Measurements from ENCODE around the gene NBPF20.
"Not testable (repeated sequence)": the region's sequence is repeated elsewhere in the genome, so short reads cannot be mapped to it uniquely, and the experiment has no call there.

The NBPF20 gene

DNA sequence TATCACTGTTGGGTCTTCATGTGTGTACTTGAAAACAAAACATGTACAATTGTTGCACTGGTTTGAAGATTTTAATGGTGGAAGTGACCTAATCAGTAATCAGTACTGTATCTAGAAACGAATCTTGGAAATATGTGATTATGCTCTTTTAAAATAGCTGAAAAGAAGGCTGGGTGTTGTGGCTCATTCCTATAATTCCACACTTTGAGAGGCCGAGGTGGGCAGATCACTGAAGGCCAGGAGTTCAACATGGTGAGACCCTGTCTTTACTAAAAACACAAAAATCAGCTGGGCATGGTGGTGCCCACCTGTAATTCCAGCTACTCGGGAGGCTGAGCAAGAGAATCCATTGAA, 29.4 kb upstream of the NBPF20 start:
- ATAC-seq (replicated peaks; ENCODE audit: extremely low read depth, poor library complexity, severe bottlenecking); H3K36me3 Mint-ChIP-seq (ENCODE audit: insufficient read depth); DNase-seq (ENCODE audit: low spot score in 2 of 2); H3K4me3 Mint-ChIP-seq; H3K27ac Mint-ChIP-seq (ENCODE audit: low read depth); H3K9me3 Mint-ChIP-seq; H3K4me1 Mint-ChIP-seq: not testable (repeated sequence)
- H3K27me3 Mint-ChIP-seq: peaks cover 20% of the 10 kb centered on the region

DNA sequence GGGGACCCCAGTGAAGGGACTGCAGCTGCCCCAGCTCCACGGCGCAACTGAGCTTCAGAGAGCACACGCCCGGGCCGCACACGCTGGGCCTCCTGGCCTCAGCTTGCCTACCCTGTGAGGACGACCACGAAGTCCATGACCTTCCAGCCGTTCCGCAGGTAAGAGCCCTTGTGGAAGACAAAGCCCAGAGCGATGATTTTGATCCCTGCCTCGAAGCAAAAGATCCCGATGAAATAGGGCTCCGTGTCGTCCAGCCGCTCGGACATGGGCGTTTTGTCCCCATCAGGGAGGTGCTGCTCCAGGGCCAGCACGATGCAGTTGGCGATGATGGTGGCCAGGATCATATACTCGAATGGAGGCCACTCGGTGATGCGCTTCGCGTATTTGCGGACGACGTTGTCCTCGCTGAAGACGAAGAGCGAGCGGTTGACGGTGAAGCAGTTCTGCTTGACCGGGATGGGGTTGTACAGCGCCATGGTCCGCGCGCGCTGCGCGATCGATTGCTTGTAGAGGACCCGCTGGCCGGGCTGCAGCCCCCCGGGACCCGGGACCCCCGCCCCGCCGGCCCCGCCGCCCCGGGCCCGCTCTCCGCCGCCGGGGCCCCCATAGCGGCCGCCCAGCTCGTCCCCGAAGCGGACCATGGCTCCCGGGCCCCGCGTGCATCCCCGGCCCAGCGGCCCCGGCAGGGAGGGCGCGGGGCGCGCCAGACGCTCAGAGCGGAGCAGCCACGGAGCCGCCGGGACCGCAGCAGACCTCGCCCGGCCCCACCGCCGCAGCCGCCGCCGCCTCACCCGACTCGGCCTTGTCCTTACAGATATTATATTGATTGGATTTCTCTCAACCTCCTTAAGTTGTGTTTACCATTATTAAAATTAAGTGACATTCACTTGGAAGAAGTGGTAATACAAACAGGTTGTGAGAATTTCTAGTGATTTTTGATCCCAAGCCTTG, 28.7 kb upstream of the NBPF20 start:
- DNase-seq (ENCODE audit: low spot score in 2 of 2); H3K4me3 Mint-ChIP-seq; H3K9me3 Mint-ChIP-seq; H3K36me3 Mint-ChIP-seq (ENCODE audit: insufficient read depth); H3K27ac Mint-ChIP-seq (ENCODE audit: low read depth); ATAC-seq (replicated peaks; ENCODE audit: extremely low read depth, poor library complexity, severe bottlenecking); H3K4me1 Mint-ChIP-seq: not testable (repeated sequence)
- peaks cover 16% of the 10 kb centered on the region for H3K27me3 Mint-ChIP-seq

DNA sequence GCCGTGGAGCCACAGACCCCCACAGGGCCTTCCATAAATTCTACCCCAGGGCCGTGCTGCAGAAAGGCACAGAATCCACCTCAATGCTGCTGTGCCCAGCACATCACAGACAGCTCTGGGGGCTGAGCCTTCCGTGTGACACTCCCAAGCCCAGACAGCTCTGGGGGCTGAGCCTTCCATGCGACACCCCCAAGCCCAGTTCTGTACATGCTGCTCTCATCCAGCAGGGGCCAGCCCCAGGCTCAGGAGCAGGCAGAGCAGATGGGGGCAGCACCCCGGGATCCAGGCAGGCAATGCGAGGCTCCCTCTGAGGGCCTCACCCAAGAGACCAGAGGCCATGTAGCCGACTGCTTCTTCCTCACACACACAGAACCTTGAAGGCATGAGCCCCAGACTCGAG, 27.1 kb upstream of the NBPF20 start:
- peaks cover 10% of the 10 kb centered on the region for H3K27me3 Mint-ChIP-seq
- H3K4me1 Mint-ChIP-seq; ATAC-seq (replicated peaks; ENCODE audit: extremely low read depth, poor library complexity, severe bottlenecking); H3K4me3 Mint-ChIP-seq; H3K27ac Mint-ChIP-seq (ENCODE audit: low read depth); DNase-seq (ENCODE audit: low spot score in 2 of 2); H3K9me3 Mint-ChIP-seq; H3K36me3 Mint-ChIP-seq (ENCODE audit: insufficient read depth): not testable (repeated sequence)

GRCh38 chr1:145451914-145452313, 26.5 kb upstream of the NBPF20 start:
- peak in 1 of 2 donors; percentile 17 for DNase-seq (ENCODE audit: low spot score in 2 of 2)
- H3K27me3 Mint-ChIP-seq: peaks cover 10% of the 10 kb centered on the region

DNA sequence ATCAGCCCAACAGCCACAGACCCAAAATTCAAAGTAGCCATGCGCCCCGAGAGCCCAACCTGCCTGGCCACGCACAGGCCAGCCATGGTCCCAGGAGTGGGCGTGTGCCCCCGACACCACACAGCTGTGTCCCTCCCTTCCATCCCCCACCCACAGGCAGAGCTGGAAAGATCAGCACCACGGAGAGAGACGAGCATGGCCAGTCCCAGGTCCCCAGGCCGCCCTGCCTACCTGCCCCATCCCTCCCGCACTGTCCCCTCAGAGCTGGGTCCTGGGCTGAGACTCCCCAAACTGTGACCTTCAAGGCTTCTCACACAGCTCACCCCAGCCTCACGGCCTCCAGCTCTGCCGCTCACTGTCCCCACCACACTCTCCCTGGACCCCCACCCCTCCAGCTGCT, 19.8 kb upstream of the NBPF20 start:
- H3K4me3 Mint-ChIP-seq; ATAC-seq (replicated peaks; ENCODE audit: extremely low read depth, poor library complexity, severe bottlenecking); H3K9me3 Mint-ChIP-seq; H3K4me1 Mint-ChIP-seq; H3K36me3 Mint-ChIP-seq (ENCODE audit: insufficient read depth); H3K27ac Mint-ChIP-seq (ENCODE audit: low read depth); DNase-seq (ENCODE audit: low spot score in 2 of 2); H3K27me3 Mint-ChIP-seq: not testable (repeated sequence)

More at GRCh38 chr1:145451914-145452313, 26.5 kb upstream of the NBPF20 start:
- H3K4me3 Mint-ChIP-seq; H3K36me3 Mint-ChIP-seq (ENCODE audit: insufficient read depth); H3K9me3 Mint-ChIP-seq; H3K4me1 Mint-ChIP-seq; H3K27ac Mint-ChIP-seq (ENCODE audit: low read depth): not testable (repeated sequence)
- peak; percentile 32 for ATAC-seq (replicated peaks; ENCODE audit: extremely low read depth, poor library complexity, severe bottlenecking)

DNA sequence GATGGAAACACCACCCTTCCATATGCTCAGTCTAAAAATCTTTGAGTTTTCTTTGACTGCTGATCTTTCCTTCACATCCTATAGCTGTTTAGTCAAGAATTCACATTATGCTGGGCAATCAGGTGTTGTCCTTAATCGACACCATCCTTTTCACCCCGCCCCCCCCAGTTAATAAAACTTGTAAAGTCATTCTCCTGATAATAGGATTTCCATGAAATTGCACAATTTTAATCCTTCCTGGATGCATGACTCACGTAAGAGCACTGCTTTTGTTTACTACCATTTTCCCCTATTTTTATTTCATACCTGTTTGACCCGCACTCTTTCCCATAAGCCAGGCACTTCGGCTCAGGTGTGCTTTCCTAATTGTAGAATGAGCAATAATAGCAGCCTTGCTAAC, 16.9 kb upstream of the NBPF20 start:
- ATAC-seq (replicated peaks; ENCODE audit: extremely low read depth, poor library complexity, severe bottlenecking); H3K4me1 Mint-ChIP-seq; H3K27me3 Mint-ChIP-seq; H3K9me3 Mint-ChIP-seq; H3K27ac Mint-ChIP-seq (ENCODE audit: low read depth); H3K36me3 Mint-ChIP-seq (ENCODE audit: insufficient read depth); H3K4me3 Mint-ChIP-seq; DNase-seq (ENCODE audit: low spot score in 2 of 2): not testable (repeated sequence)

DNA sequence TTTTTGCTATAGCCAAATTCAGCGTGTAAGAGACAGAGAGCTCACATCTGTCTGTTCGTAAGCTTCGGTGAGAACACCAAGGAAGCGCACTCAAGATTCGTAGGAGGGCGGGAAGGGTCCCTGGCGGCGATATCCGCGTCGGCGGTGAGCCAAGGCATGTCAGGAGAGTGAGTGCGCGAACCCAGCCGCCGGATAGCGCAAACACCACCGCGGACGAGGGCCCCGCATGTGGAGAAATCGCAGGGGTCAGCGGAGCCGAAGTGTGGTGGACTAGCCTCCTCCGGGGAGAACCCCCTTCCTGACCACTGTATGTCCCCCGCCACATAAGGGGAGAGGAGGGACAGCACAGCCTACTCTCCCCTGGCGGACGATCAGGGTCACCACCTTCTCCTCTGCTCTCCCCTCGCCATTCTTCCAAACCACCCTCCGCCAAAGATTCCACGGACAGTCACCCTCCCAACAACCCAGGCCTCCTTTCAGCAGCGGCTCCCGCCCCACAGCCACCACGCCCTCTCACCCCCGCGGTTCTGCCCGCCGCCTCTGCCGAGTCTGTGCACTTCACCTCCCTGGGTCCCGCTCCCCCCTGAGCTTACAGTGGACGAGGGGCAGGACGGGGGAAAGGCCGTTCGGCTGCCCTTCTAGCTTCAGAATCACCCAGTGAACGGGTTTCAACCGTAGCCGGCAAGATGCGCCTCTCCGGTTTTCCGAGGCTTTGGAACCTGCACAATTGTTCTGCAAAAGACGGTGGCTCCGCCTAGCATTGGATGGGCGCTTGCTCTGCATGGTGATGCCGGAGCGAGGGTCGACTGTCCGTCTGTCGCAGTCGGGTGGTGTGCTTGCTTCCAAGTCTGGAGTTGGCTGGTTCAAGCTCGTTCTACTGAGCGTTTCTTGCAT, 6.2 kb upstream of the NBPF20 start:
- peak overlapping the region; percentile 29 for H3K4me3 Mint-ChIP-seq
- not testable (repeated sequence) for H3K36me3 Mint-ChIP-seq (ENCODE audit: insufficient read depth); H3K4me1 Mint-ChIP-seq; DNase-seq (ENCODE audit: low spot score in 2 of 2)
- peaks cover 66% of the 10 kb centered on the region for H3K27me3 Mint-ChIP-seq
- peak overlapping the region; percentile 88 for H3K27ac Mint-ChIP-seq (ENCODE audit: low read depth)
- peak; percentile 19 for ATAC-seq (replicated peaks; ENCODE audit: extremely low read depth, poor library complexity, severe bottlenecking)
- peaks cover 10% of the 10 kb centered on the region for H3K9me3 Mint-ChIP-seq

GRCh38 chr1:145430830-145431229, 5.4 kb upstream of the NBPF20 start:
- Mint-ChIP-seq H3K27me3 (peaks cover 60% of the 10 kb centered on the region), H3K4me3 (peak overlapping the region; percentile 16), H3K9me3 (peaks cover 10% of the 10 kb centered on the region)
- H3K4me1 Mint-ChIP-seq; H3K36me3 Mint-ChIP-seq (ENCODE audit: insufficient read depth); ATAC-seq (replicated peaks; ENCODE audit: extremely low read depth, poor library complexity, severe bottlenecking); DNase-seq (ENCODE audit: low spot score in 2 of 2); H3K27ac Mint-ChIP-seq (ENCODE audit: low read depth): not testable (repeated sequence)

- DNase-seq (ENCODE audit: low spot score in 2 of 2); H3K4me3 Mint-ChIP-seq; ATAC-seq (replicated peaks; ENCODE audit: extremely low read depth, poor library complexity, severe bottlenecking); H3K27ac Mint-ChIP-seq (ENCODE audit: low read depth); H3K36me3 Mint-ChIP-seq (ENCODE audit: insufficient read depth): not testable (repeated sequence)
- peaks cover 60% of the 10 kb centered on the region for H3K27me3 Mint-ChIP-seq
- H3K9me3 Mint-ChIP-seq: peaks cover 10% of the 10 kb centered on the region
- H3K4me1 Mint-ChIP-seq: peaks cover 15% of the 10 kb centered on the region
Measured at GRCh38 chr1:145429329-145429728, 3.9 kb upstream of the NBPF20 start.

DNA sequence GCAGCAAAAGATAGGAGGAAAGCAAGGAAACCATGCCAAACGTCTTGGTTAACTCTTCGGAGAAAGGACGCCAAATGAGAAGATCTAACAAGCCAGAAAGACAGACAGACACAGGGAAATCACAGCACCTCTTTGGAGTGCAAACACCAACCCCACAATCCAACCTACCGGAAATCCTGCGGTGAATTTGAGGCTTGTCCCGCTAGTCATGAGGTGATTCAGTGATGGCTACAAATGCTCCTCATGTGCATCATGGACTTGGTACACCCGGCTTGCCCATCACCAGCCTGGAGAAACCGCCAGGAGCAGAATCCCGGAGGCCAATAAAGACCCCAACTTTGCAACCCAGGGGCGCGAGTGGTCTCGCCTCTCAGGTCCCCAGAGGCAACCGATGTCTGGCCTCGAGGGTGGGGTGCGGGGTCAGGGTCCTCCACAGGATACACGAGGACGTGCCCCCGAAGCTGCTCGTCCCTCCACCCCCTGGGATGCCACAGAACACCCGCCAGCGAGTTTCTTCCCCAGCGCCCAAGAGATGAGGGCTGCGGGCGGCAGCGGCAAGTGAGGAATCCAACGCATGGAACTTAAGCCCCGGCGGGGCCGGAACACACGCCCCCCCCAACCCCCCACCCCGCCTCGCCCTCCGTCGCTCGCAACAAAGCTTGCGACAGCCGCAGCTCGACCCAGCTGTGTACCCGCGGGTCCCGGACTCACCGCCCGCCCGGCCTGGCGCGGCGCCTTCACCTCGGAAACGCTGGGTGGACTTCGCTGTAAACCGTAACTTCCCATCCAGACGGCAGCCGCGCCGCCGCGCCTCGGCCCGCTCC, 579 bp downstream of the NBPF20 start:
- not testable (repeated sequence) for DNase-seq (ENCODE audit: low spot score in 2 of 2); H3K9me3 Mint-ChIP-seq; H3K36me3 Mint-ChIP-seq (ENCODE audit: insufficient read depth)
- peak overlapping the region; percentile 96 for H3K4me3 Mint-ChIP-seq
- H3K27ac Mint-ChIP-seq (ENCODE audit: low read depth): peak overlapping the region; percentile 76
- peak; percentile 71 for ATAC-seq (replicated peaks; ENCODE audit: extremely low read depth, poor library complexity, severe bottlenecking)
- peaks cover 13% of the 10 kb centered on the region for H3K4me1 Mint-ChIP-seq
- peaks cover 30% of the 10 kb centered on the region for H3K27me3 Mint-ChIP-seq

DNA sequence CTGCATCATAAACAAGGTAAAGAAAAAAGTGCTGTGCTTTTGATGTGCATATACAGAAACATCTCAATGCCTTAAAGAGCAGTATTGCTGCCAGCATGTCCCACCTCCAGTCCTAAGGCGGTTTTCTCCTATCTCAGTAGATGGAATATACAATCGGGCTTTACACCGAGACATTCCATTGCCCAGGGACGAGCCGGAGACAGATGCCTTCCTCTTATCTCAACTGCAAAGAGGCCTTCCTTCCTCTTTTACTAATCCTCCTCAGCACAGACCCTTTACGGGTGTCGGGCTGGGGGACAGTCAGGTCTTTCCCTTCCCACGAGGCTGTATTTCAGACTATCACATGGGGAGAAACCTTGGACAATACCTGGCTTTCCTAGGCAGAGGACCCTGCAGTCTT, 10.3 kb downstream of the NBPF20 start:
- H3K9me3 Mint-ChIP-seq, H3K4me1 Mint-ChIP-seq: not testable (repeated sequence)

GRCh38 chr1:145407266-145407665, 18.1 kb downstream of the NBPF20 start:
- not testable (repeated sequence) for ATAC-seq (replicated peaks; ENCODE audit: extremely low read depth, poor library complexity, severe bottlenecking); H3K4me3 Mint-ChIP-seq; DNase-seq (ENCODE audit: low spot score in 2 of 2); H3K36me3 Mint-ChIP-seq (ENCODE audit: insufficient read depth); H3K9me3 Mint-ChIP-seq; H3K27ac Mint-ChIP-seq (ENCODE audit: low read depth); H3K27me3 Mint-ChIP-seq; H3K4me1 Mint-ChIP-seq

More for the DNA sequence above, 10.3 kb downstream of the NBPF20 start:
- not testable (repeated sequence) for ATAC-seq (replicated peaks; ENCODE audit: extremely low read depth, poor library complexity, severe bottlenecking); H3K36me3 Mint-ChIP-seq (ENCODE audit: insufficient read depth); H3K27me3 Mint-ChIP-seq; DNase-seq (ENCODE audit: low spot score in 2 of 2); H3K4me3 Mint-ChIP-seq; H3K27ac Mint-ChIP-seq (ENCODE audit: low read depth)
